SH-SY5Y (cell line): ENCODE results near the gene MGAT5B.

Source experiments
- GATA2 ChIP-seq: IDR thresholded peaks from 2 replicates; pipeline ENCODE4 v1.6.1; 2011; ENCODE audit warnings: mild to moderate bottlenecking, low read depth, low read length
- GATA3 ChIP-seq: IDR thresholded peaks from 2 replicates; pipeline ENCODE4 v1.6.1; 2011; ENCODE audit warnings: low read depth, mild to moderate bottlenecking, low read length, moderate library complexity

DNA sequence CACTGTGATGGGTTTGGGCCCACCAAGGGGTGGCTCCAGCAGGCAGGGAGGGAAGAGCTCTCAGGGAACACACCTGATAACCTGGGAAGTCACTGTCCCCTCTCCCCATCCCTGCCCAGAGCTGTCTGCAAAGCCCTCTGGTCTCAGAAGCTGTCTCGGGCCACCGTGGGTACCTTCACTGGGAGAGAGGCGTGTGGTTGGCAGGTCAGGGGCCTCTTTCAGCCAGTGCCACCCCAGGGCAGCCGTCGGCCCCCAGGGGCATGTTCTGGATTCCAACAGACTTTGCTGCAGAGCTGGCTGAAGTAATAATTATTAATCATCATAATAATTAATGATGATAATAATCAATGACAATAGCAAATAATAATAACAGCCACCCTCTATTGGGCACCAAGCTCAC, 21.1 kb downstream of the MGAT5B start:
- TF ChIP-seq GATA2 (no peak), GATA3 (no peak)
